ENCODE measurements around the gene C3orf62.

DNA sequence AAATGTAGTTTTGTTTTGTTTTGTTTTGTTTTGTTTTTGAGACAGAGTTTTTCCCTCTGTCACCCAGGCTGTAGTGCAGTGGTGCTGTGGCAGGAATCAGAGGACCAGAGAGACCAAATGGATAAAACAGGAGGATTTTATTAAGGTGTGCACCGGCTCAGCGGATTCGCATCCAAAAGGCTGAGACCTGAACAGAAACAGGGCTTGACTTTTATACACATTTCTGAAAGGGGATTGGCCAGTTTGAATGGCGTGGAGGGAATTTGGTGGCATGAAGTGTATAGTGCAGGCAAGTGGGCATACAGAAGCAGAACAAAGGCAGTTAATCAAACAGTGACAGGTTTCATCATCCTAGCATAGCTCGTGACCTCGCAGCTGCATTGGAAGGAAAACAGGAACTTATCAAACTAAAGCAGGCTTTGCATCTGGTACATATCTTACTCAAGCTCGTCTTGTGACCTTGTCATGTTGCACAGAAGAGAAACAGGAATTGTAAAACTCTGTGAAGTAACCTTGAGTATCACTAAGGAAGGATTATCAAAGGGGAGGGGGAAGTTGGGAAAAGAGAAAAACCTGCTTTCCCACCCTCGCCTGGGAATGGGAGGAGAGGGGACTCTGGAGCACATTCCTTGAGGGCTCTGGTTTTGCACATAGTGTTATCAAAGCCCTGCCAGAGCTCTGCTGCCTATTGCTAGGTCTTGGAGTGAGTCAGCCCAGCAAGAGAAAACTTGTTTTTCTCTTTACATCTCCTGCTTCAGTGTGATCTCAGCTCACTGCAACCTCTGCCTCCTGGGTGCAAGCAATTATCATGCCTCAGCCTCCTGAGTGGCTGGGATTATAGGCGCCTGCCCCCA is 38.5 kb downstream of the C3orf62 start:
- TF ChIP-seq, protein P1, sequence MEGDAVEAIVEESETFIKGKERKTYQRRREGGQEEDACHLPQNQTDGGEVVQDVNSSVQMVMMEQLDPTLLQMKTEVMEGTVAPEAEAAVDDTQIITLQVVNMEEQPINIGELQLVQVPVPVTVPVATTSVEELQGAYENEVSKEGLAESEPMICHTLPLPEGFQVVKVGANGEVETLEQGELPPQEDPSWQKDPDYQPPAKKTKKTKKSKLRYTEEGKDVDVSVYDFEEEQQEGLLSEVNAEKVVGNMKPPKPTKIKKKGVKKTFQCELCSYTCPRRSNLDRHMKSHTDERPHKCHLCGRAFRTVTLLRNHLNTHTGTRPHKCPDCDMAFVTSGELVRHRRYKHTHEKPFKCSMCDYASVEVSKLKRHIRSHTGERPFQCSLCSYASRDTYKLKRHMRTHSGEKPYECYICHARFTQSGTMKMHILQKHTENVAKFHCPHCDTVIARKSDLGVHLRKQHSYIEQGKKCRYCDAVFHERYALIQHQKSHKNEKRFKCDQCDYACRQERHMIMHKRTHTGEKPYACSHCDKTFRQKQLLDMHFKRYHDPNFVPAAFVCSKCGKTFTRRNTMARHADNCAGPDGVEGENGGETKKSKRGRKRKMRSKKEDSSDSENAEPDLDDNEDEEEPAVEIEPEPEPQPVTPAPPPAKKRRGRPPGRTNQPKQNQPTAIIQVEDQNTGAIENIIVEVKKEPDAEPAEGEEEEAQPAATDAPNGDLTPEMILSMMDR (IDR thresholded peaks at IDR 0.05): no peak
- no peak for TF ChIP-seq EZH2 (IDR thresholded peaks at IDR 0.05; ENCODE audit: borderline replicate concordance, insufficient read depth, low read depth, low read length, poor library complexity, severe bottlenecking)
